Measurements from ENCODE around the gene DNASE2.

DNA sequence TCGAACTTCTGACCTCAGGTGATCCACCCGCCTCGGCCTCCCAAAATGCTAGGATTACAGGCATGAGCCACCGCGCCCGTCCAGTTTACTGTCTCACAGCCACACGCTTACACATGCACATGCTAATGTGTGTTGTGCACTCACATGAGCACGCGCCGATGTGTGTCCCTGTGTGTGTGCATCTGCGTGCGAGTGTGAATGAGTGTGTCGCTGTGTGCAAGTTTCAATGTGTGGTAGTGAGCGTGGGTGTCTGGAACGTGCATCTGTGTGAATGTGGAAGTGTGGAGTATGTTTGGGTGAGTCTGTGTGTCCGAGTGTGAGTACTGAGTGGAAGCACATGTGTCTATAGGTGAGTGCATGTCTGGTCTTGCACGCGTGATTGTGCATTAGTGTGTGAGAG, 38.7 kb downstream of the DNASE2 start:
- TF ChIP-seq, protein P1, sequence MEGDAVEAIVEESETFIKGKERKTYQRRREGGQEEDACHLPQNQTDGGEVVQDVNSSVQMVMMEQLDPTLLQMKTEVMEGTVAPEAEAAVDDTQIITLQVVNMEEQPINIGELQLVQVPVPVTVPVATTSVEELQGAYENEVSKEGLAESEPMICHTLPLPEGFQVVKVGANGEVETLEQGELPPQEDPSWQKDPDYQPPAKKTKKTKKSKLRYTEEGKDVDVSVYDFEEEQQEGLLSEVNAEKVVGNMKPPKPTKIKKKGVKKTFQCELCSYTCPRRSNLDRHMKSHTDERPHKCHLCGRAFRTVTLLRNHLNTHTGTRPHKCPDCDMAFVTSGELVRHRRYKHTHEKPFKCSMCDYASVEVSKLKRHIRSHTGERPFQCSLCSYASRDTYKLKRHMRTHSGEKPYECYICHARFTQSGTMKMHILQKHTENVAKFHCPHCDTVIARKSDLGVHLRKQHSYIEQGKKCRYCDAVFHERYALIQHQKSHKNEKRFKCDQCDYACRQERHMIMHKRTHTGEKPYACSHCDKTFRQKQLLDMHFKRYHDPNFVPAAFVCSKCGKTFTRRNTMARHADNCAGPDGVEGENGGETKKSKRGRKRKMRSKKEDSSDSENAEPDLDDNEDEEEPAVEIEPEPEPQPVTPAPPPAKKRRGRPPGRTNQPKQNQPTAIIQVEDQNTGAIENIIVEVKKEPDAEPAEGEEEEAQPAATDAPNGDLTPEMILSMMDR (IDR thresholded peaks at IDR 0.05): no peak
- no peak for TF ChIP-seq POLR2AphosphoS5 (IDR thresholded peaks at IDR 0.05; ENCODE audit: insufficient read depth in 1 of 2, low read depth in 1 of 2)

Data from vagina (tissue), 2 donors.